HG03175 (cell line): ENCODE results near the gene DDTL.
"Not testable (repeated sequence)": the region's sequence is repeated elsewhere in the genome, so short reads cannot be mapped to it uniquely, and the experiment has no call there.

Source experiments
- ATAC-seq: cut with Tn5 transposase; IDR thresholded peaks from one replicate; pipeline ENCODE4 v1.9.1; 2021; ENCODE audit warnings: mild to moderate bottlenecking, moderate library complexity; ENCODE audit not compliant: unreplicated experiment

DDTL gene

GRCh38 chr22:23966568-23966967 lies at the start of gene DDTL:
Gene DDTL (plus strand): TSS chr22:23966888. CDS start chr22:23966915, 27 bp downstream.
- peak; percentile 92 for ATAC-seq

- ATAC-seq = not testable (repeated sequence)
Observed at GRCh38 chr22:23920267-23920611, 46.4 kb upstream of the DDTL start.

GRCh38 chr22:23921586-23922201 lies 45.0 kb upstream of the DDTL start:
- ATAC-seq = not testable (repeated sequence)

- ATAC-seq = no peak
Observed at GRCh38 chr22:23922921-23923320, 43.8 kb upstream of the DDTL start.

GRCh38 chr22:23925020-23925606 lies 41.6 kb upstream of the DDTL start:
- ATAC-seq = no peak

DNA sequence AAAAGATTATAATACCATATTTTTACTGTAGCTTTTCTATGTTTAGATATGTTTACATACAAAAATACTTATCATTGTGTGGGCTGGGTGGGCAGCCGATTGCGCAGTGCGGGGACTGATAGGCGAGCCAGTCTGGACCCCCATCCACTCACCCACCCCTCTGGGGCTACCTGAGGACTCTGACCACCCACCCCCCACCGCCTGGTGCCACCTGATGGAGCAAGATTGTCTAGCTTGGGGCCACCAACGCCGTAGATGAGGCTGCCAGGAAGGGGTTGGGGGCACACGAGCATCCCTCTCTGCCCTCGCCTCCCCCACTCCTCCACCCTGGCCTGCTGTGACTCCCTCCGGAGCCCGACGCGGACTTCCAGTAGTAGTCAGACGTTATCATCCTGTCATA lies 40.1 kb upstream of the DDTL start:
- no peak for ATAC-seq

GRCh38 chr22:23938328-23939016 lies 28.2 kb upstream of the DDTL start:
- no peak for ATAC-seq

GRCh38 chr22:23939017-23939357 lies 27.7 kb upstream of the DDTL start:
- ATAC-seq = no peak

GRCh38 chr22:23940166-23940565 lies 26.5 kb upstream of the DDTL start:
- not testable (repeated sequence) for ATAC-seq

DNA sequence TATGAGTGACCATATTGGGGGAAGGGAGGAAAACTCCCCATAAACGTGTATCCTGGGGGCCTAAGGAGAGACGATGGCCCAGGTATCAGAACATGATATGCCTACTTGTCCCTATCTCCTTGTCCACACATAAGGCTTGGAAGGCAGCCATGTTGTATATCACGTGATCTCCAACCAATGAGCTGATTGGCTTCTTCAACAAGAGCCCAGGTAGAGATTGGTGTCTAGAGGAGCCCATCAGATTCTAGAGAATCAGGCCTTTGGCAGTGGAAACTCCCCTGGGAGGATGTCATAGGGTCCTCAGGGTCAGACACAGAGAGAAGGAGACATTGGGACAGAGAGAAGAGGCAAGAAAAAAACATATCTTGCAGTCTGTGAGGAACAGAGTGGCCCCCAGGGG lies 19.3 kb upstream of the DDTL start:
- not testable (repeated sequence) for ATAC-seq

DNA sequence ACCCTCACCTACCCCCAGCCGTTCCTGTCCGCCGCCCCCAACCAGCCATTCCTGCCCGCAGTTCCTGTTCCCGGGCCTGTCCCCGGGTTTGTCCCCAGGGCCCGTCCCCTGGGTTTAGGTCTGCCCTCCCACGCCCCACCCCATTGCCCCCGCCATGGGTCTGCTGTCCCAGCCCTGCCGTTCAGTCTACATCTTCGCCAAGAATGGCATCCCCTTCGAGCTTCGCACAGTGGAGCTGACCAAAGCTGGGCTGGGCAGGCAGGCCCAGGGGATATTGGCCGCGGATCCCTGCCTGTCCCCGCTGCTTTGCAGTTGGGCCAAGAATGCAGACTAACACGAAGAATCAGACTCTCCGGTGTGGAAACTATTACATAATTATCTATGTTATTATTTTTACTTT lies 16.9 kb upstream of the DDTL start:
- not testable (repeated sequence) for ATAC-seq

- ATAC-seq = not testable (repeated sequence)
Observed at GRCh38 chr22:23951383-23951782, 15.3 kb upstream of the DDTL start.

DNA sequence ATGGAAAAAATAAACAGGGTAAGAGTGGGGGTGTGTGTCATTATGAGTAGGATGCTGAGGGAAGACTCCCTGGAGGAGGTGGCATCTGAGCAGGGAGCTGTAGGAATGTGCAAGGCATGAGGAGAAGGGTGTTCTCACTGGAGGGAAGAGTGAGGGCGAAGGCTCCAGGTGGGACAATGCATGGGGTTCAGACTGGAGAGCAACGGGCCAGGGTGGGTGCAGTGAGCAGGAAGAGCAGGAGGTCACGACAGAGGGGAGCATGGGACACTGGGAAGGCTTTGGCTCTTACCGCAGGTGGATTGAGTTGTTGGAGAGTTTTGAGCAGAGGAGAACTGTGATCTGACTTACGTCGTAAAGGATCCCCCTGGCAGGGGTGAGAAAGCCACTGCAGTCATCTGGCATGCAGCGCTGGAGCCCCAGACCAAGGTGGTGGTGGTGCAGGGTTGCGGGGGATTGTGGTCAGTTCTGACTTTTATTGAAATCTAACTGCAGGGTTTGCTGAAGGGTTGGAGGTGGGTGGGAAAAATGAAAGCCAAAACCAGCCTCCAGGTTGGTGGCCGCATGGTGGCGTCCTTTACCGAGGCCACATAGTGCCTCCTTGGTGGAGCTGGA lies 13.8 kb upstream of the DDTL start:
- ATAC-seq = not testable (repeated sequence)

GRCh38 chr22:23953485-23953884 lies 13.2 kb upstream of the DDTL start:
- ATAC-seq = not testable (repeated sequence)

- not testable (repeated sequence) for ATAC-seq
Observed at GRCh38 chr22:23954193-23954990, 12.3 kb upstream of the DDTL start.

DNA sequence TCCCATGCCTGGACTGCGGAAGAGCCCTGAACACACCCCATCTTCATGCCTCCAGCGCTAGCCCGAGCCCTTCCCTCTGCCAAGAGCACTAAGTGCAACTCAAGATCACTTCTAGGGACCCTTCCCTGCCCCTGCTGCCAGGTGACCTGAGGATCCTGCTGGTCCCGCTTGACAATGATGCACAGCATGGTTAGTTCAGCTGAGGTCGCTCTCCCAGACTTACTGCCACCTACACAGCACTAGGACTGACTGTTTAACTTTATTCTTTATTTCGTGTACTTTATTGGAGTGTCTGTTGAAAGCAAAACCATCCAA lies 11.7 kb upstream of the DDTL start:
- ATAC-seq = not testable (repeated sequence)

DNA sequence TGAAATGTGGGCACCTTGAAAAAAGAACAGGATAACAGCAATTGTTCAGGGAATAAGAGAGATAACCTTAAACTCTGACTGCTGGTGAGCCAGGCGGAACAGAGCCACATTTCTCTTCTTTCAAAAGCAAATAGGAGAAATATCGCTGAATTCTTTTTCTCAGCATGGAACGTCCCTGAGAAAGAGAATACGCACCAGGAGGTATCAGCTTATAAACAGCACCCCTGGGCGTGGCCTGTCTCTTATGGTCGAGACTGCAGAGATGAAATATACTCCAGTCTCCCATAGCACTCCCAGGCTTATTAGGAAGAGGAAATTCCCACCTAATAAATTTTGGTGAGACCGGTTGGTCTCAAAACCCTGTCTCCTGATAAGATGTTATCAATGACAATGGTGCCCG lies 10.8 kb upstream of the DDTL start:
- not testable (repeated sequence) for ATAC-seq

DNA sequence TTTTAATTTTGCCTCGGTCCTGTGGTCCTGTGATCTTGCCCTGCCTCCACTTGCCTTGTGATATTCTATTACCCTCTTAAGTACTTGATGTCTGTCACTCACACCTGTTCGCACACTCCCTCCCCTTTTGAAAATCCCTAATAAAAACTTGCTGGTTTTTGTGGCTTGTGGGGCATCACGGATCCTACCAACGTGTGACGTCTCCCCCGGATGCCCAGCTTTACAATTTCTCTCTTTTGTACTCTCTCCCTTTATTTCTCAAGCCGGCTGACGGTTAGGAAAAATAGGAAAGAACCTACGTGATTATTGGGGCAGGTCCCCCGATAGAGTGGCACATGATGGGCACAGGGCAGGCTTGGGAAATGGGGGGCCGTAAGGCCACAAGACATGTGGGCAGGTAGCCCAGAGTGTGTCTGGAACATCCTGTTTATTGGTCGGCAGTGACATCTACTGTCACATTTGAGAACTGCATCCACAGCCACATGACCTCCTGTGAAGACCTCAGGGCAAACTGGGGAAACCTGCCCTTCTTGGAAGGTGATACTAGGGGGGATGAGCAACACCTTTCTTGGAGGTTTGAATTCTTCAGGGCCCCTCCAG lies 10.3 kb upstream of the DDTL start:
- not testable (repeated sequence) for ATAC-seq

DNA sequence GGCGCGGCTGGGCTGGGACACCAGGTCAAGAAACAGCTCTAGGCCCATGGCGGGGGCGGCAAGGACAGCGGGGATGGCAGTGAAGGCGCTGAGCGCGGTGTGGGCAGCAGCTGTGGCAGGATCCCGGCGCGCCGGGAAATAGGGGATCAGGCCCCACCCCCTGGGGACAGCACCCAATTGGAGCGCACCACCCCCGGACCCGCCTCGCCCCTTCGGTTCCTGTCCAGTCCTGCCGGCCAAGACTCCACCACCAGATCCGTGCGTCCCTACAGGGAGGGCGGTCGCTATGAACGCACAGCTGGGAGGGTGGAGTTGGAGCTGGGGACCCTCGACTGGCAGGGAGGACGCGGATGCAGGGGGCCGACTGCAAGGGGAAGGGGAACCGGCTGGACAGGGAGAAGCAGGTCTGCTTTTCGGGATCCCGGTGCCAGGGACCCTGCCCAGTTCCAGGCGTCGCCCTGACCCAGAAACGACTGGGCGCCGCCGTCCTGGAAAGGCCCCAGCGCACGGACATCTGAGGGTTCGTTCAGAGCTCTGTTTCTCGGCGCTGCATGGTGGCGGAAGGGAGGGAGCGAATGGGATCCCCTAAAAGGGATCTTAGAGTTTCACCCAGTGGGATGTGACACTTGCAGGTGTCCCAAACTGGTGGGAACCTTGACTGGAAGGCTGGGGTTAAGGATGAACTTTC lies 5.5 kb upstream of the DDTL start, which contains the start of gene GSTT2B:
TSS of gene GSTT2B (minus strand) at position 112 of the 688 bp plus-strand sequence. CDS start at position 48, 64 bp downstream.
- not testable (repeated sequence) for ATAC-seq

DNA sequence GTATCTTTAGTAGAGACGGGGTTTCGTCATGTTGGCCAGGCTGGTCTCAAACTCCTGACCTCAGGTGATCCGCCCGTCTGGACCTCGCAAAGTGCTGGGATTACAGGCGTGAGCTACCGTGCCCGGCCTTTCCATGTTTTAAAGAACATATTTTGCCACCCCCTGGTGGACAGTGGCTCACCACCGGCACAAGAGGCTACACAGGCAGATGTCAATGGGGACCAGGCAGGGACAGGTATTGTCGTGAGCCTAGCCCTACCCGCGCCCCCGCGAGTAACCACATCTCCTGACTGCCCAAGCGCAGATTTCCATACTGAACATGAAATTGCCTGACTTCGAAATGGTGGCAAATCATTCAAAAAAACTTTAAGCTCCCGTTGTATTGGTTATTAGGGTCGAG lies 594 bp upstream of the DDTL start:
- ATAC-seq = not testable (repeated sequence)
